ENCODE measurements around the gene FBXO10.
"Not testable (repeated sequence)": the region's sequence is repeated elsewhere in the genome, so short reads cannot be mapped to it uniquely, and the experiment has no call there.

The FBXO10 gene

GRCh38 chr9:37477443-37477842, 98.7 kb downstream of the FBXO10 start:
- DNase-seq (ENCODE audit: low read depth) = not testable (repeated sequence)

GRCh38 chr9:37476930-37477329, 99.2 kb downstream of the FBXO10 start:
- DNase-seq (ENCODE audit: low read depth) = no peak

GRCh38 chr9:37474438-37474837, 101.7 kb downstream of the FBXO10 start:
- no peak for DNase-seq (ENCODE audit: low read depth)

- not testable (repeated sequence) for DNase-seq (ENCODE audit: low read depth)
Observed at GRCh38 chr9:37473982-37474381, 102.2 kb downstream of the FBXO10 start.

GRCh38 chr9:37471942-37472684, 104.1 kb downstream of the FBXO10 start:
- DNase-seq (ENCODE audit: low read depth) = no peak

- no peak for DNase-seq (ENCODE audit: low read depth)
Observed at GRCh38 chr9:37468620-37469019, 107.6 kb downstream of the FBXO10 start.

GRCh38 chr9:37467530-37467929, 108.7 kb downstream of the FBXO10 start:
- not testable (repeated sequence) for DNase-seq (ENCODE audit: low read depth)

GRCh38 chr9:37466037-37466709, 110.0 kb downstream of the FBXO10 start:
- no peak for DNase-seq (ENCODE audit: low read depth)

GRCh38 chr9:37465249-37466036, 110.7 kb downstream of the FBXO10 start, which contains the start of gene ZBTB5:
ZBTB5 (minus strand) TSS chr9:37465450; CDS start chr9:37442551, 22,899 bp downstream.
- DNase-seq (ENCODE audit: low read depth) = peak; percentile 99

GRCh38 chr9:37464426-37465248, 111.5 kb downstream of the FBXO10 start:
- no peak for DNase-seq (ENCODE audit: low read depth)

- DNase-seq (ENCODE audit: low read depth) = no peak
Observed at GRCh38 chr9:37464006-37464405, 112.2 kb downstream of the FBXO10 start.
